Suppressor macrophage treated with lipopolysaccharide for 4 hours (primary cell): ENCODE measurements around the gene ARFGAP2.
"Not testable (repeated sequence)": the region's sequence is repeated elsewhere in the genome, so short reads cannot be mapped to it uniquely, and the experiment has no call there.

Experiments used
- DNase-seq: peaks from one replicate; pipeline ENCODE4 v3.0.0-alpha.2; 2020

The ARFGAP2 gene

DNA sequence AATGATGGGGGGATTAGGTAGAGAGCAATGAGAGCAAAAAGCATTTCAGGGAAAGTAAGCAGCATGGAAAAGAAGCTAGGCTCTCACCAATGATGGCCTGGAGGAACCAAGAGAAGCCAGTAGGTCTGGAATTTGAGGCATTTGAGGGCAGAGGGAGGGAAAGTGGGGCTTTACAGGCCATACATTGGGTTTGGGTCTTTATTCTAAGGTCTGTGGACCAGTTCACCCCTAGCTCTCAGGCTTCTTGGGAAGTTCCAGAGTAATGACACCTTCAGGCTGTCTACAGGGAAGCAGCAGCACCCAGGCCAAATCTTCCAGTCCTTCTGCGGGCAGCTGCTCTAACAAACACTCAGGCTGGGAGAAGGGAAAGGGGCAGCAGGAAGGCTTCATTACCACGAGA is 29.4 kb downstream of the ARFGAP2 start:
- DNase-seq: no peak

GRCh38 chr11:47144541-47144940 is 32.1 kb downstream of the ARFGAP2 start:
- no peak for DNase-seq

DNA sequence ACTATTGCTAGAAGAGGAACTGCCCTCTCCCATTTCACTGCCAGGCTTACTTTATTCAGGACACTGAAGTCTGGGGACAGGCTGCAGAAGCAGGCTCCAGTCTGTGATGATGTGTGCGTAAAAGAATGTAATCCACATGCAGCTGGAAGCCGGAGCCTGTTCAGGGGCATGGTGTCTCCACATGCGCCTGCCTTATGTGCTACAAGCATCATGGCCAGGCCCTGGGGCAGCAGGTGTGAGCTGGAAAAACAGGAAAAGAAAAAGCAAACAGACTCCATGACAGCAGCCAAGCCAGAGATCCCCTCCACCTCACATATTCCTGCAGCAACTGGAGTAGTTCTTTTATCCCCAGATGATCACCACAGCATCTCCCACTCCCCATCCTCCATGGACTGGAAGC is 33.4 kb downstream of the ARFGAP2 start:
- DNase-seq: no peak

GRCh38 chr11:47139878-47140277 is 36.8 kb downstream of the ARFGAP2 start:
- DNase-seq: no peak

DNA sequence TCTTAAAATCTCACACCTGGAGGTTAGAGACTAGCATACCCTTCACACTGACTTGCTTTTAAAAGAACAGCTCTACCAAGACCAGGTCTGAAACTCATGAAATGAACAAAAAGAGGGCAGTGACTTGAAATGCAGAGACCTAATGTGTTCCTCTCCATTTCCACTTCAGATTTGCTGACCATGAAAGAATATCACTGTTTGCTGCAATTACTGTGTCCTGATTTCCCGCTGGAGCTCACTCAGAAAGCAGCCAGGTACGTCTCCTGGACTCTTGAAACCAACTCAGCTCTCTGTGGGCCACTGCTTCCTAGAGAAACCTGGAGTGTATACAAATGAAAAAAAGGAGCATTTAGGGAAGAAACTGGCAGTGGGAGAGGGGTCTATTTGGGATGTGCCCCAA is 39.2 kb downstream of the ARFGAP2 start:
- no peak for DNase-seq

GRCh38 chr11:47136921-47137320 is 39.8 kb downstream of the ARFGAP2 start:
- DNase-seq: no peak

- no peak for DNase-seq
These were observed 40.4 kb downstream of the ARFGAP2 start for GRCh38 chr11:47136327-47136726.

- no peak for DNase-seq
These were observed 43.7 kb downstream of the ARFGAP2 start for GRCh38 chr11:47132981-47133380.

GRCh38 chr11:47132490-47132889 is 44.2 kb downstream of the ARFGAP2 start:
- no peak for DNase-seq

GRCh38 chr11:47131136-47131535 is 45.5 kb downstream of the ARFGAP2 start:
- DNase-seq: no peak

GRCh38 chr11:47130543-47130942 is 46.1 kb downstream of the ARFGAP2 start:
- no peak for DNase-seq

- DNase-seq: no peak
These were observed 49.5 kb downstream of the ARFGAP2 start for GRCh38 chr11:47127213-47127612.

DNA sequence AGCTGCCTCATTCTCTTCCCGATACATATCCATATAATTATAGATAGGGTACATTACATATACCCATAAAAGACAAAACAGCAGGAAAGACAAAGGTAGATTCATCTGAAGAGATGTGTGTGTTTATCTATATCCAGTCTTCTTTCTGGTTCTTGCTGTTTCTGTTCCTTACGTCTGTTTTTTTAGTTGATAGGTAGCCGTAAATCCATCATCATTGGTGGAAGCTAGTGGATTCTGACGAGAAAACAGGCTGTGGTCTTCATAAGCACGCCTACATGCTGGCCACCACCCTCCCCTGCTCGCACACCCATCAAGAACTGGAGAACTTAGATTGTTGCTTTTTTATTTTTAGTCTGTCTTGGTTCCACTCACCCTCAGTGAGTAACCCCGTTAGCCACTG is 51.6 kb downstream of the ARFGAP2 start:
- DNase-seq: no peak

DNA sequence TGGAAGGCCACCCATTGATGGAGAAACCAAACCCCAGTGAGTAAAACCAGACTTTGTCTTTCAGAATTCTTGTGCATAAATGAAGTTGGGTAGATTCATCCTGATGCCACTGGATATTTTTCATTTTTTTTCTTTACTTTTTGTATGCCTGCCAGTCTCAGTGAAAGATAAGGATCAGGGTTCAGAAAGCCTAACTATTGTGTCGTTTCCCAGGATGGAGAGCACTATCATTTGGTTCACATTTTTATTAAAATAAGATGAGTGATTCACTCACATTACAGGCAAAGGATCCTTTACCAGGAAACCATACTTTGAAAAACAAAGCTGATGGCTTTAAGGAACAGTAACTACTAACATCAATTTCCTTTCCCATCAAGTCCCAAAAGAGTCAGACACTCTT is 52.0 kb downstream of the ARFGAP2 start:
- no peak for DNase-seq

DNA sequence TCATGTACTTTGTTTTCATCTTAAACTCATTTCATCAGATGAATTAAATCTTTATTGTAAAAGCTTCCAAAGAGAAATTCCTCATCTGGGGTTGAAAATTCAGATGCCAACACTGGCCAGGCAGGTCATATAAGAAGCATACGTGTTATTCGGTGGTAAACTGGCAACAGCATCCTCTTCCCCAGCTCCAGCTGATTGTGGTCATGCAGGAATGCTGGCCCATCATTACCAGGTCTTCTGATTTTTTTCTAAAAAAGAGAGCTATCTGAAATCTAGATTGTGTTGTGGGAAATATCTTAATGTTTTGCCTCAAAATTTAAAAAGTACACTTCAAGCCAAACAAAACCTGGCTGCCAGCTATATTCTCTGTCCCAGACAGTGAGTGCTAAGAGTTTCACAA is 53.6 kb downstream of the ARFGAP2 start:
- no peak for DNase-seq

- no peak for DNase-seq
These were observed 54.9 kb downstream of the ARFGAP2 start for GRCh38 chr11:47121731-47122130.

GRCh38 chr11:47121056-47121455 is 55.6 kb downstream of the ARFGAP2 start:
- no peak for DNase-seq

GRCh38 chr11:47118958-47119688 is 57.6 kb downstream of the ARFGAP2 start:
- DNase-seq: not testable (repeated sequence)
